NCI-H524 (cell line): Measurements from ENCODE around the gene SEMA6D.
"Not testable (repeated sequence)": the region's sequence is repeated elsewhere in the genome, so short reads cannot be mapped to it uniquely, and the experiment has no call there.

Experiments used
- DNase-seq, 2 experiments: peaks; one replicate each; lab custom pipeline; 2025; lab: John Stamatoyannopoulos, UW

SEMA6D gene

GRCh38 chr15:47718497-47719437 is 1.5 kb downstream of the SEMA6D start:
- peak; percentile 18 to 62 for DNase-seq

DNA sequence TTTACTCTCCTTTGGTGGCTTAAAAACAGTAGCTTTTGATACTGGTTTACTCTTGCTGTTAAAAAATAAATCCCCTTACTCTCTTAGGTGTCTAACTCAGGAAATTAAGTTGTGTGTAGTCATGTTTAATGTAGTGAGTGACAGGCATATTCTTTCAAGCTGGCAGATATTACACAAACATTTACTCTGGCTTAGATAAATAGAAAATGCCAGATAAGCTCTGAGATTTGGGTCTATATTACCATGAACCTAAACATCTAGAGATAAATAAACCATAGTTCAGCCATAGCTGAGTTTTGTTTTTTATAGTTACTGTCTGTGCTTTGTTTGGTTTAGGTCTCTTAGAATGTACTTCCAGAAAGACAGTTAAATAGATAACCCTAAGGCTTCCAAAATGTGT is 2.4 kb downstream of the SEMA6D start:
- DNase-seq: no peak

GRCh38 chr15:47720555-47720954 is 3.2 kb downstream of the SEMA6D start:
- no peak for DNase-seq

DNA sequence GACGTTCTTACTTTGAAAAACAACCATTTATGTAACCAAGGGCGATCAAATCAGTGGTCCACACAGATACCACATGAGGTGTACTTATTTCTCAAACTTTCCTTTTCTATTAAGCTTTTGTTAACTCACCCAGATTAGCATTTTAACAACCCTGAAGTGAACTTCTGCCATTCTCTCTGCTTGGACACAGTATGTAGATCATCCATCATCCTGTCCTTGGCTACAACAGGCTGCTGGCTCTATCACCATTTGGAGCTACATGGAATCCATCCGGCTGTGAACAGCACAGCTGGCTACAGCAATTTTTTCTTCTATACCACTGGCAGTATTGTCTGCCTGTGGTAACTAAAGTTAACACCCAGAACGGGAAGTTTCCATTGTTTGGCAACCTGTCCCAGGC is 4.4 kb downstream of the SEMA6D start:
- no peak for DNase-seq

GRCh38 chr15:47724346-47724745 is 7.0 kb downstream of the SEMA6D start:
- DNase-seq: no peak

DNA sequence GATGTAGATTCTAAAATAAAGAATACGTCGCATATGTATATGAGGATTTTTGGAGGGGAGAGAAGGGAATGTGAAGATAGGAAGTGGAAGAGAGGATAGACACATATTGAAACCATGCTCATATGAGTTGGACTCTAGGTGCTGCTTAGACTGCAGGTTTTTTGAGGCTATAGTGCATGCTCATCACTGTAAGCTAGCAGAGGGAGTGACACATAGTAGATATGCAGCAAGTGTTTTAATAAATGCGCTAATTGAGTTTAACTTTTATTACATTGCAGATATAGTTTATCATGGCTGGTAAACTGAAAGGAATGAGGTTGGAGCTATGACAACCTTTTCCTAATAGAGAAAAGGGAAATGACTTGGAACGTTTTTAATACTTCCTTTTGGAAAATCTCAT is 7.7 kb downstream of the SEMA6D start:
- no peak for DNase-seq

DNA sequence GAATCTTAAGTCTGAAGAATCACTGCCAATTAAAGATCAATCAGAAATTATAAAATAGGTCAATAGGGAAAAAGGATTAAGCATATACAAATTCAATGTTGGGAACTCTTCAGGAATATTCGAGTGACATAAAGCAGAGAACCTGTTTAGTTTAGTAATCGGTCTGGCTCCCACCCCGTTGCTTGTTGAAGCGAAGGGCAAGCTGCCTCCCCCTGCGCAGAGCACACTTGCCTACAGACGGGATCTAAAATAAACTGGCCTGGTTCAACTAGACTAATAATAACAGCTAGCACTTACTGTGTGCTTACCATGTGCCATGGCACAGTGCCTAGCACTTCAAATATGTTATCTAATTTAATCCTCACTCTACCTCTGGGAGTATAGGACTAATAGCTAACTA is 8.6 kb downstream of the SEMA6D start:
- no peak for DNase-seq

DNA sequence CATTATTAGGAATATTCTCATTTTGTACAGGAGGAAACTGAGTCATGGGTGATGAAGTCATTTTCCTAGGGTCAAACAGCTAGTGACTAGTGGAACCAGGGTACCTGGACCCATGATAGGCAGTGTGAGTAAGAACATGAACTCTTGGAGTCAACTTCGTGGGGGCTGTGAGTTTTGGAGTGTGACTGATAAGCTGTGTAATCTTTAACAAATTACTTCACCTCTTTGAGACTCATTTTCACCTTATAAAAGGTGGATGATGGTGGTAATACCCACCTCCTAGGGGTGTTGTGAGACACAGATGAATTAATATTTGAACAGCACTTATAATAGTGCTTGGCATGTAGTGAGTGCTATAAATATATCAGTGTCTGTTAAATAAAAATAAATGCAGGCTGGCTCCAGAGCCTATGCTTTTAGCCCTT is 9.1 kb downstream of the SEMA6D start:
- no peak for DNase-seq

- DNase-seq: no peak
Observed at GRCh38 chr15:47727137-47727536, 9.8 kb downstream of the SEMA6D start.

DNA sequence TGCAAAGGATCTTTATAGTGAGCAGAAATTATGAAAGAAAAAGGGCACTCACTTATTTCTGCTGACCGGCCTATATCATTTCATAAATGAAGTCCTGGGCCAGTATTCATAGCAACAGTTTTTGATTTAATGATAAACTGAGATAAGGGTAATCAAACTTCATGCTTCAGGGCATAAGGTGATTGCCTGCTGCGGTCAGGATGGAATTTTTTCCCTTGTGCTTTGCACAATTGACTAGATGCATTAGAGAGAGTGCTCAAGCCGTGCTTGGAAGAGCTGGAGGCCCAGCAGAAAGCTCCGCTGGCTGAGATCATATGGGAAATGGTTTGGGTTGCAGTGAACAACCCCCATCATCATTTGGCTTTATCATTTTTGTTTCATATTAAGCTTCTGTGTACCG is 10.4 kb downstream of the SEMA6D start:
- DNase-seq: no peak

GRCh38 chr15:47728426-47728825 is 11.1 kb downstream of the SEMA6D start:
- no peak for DNase-seq

DNA sequence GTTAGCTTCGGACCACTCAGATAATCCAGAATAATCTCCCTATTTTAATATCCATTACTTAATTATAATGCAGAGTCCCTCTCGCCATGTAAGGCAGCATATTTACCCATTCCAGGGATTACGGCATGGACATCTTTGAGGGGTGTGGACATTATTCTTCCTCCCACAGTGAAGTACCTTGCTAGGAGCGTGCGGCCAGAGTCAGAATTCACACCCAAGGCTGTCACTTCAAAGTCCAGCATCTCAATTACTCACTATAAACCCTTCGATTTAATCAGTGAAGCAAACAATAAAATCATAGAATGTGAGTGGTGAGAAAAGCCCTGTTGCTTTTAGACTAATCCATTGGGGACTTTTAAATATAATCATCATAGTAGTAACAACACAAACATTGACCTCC is 11.6 kb downstream of the SEMA6D start:
- no peak for DNase-seq

- no peak for DNase-seq
Observed at GRCh38 chr15:47731230-47731629, 13.9 kb downstream of the SEMA6D start.

DNA sequence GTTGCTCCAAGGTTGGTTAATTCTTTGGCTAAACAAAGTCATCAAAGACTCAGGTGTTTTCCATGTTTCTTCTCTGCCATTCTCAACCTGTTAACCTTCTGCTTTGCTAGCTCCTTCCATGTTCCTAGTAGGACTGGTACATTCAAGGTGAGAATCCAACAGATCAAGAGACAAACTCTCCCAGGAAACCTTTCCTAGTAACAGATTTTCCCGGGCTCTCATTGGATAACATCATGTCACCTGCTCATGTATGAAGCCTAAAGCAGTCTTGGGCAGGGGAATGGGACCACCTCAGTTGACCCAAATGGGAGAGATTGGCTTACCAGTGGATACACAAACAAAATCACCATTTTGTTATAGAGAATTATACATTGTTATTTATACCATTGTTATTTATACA is 14.9 kb downstream of the SEMA6D start:
- no peak for DNase-seq

DNA sequence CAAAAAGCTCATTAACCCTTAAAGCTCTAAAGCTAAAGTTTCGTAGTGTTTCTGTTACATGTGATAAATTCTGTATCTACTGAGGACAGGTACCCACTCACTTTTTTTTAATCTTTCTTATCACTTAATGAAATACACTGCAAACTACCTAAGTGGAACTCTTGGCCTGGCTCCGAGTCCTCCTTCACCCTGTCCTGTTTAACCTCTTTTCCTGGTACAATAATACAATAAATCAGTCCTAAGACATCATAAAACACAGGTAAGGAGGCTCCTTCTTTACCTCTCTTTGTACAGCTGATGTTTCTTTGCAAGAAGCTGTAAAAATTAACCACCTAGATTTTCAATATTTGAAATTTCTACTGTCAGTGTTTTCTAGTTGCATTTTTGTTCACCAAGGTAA is 15.8 kb downstream of the SEMA6D start:
- no peak for DNase-seq

- DNase-seq: no peak
Observed at GRCh38 chr15:47736143-47736786, 19.0 kb downstream of the SEMA6D start.

GRCh38 chr15:47737477-47737876 is 20.2 kb downstream of the SEMA6D start:
- DNase-seq: no peak

GRCh38 chr15:47738144-47738825 is 21.0 kb downstream of the SEMA6D start:
- not testable (repeated sequence) for DNase-seq

DNA sequence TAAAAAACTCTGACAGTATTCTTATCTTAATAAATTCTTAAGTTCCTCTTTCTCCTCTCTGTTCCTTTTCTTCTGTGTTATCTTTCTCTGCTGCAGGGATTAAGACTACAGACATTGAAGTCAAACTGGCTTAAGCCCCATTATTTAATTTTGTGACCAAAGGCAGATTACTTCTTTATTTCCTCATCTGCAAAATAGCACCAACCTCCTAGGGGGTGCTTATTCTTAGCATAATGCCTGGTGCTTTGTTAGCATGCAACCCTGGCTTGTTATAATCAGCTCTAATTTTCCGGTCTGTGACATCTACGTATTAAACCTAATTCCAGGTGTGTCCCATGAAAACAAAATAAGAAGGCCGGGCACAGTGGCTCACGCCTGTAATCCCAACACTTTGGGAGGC is 23.8 kb downstream of the SEMA6D start:
- no peak for DNase-seq

DNA sequence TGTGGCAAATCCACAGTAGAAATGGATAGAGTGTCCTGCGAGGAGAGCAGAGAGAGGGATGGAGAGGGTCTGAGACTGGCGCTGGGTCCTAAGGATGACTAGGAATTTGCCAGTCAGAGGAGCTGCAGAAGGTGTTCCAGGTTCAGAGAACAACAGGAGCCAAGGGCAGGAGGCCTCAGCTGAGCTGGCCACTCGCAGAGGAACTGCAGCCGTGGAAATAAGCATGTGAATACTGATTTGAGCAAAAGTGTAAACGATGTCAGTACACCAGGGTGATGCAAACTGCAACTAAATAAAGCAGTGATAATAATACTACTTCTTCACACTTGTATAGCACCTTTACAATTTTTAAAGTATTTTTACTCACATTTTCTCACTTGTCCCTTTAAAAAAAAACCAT is 24.6 kb downstream of the SEMA6D start:
- no peak for DNase-seq

GRCh38 chr15:47742334-47742733 is 25.0 kb downstream of the SEMA6D start:
- no peak for DNase-seq

DNA sequence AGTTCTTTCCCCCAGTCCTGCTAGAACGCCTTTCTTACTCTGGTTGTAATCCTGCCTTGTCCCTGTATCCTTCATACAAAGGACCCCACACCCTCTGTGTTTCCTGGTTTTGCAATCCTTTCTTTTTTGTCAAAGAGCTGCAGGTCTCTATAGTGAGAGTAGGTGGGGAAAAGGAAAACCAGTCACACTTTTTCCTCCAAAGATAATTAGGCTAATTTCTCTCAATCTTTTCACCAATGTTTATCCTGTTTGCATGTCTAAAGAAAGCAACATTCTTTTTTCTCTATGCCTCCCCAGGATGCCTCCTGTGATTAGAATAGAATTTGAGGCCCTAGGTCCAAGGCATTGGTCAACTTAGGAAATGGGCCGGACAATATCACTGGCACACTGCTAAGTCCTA is 25.4 kb downstream of the SEMA6D start:
- DNase-seq: no peak

- no peak for DNase-seq
Observed at GRCh38 chr15:47743385-47743784, 26.1 kb downstream of the SEMA6D start.
